Measurements from ENCODE around the gene B3GNT5.

DNA sequence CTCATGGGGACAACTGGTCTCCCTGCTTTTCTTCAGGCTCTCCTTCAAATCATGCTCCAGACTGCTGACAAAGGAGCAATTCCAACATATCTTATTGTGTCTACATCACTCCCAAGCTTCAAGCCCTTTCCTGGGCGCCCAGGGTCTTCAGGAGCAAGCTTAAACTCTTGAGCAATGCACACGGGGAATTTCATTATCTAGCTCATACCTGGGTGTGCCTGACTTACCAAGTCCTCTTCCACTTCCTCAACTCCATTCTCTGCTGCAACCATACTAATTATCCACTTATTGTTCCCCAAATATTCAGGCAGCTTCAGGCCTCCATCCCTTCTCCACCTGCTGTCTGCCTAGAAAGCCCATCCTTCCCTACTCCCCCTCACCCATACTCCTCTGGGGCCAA lies 50.6 kb downstream of the B3GNT5 start:
- TF ChIP-seq CTCF (IDR thresholded peaks at IDR 0.05), result no peak
- no peak for TF ChIP-seq POLR2A (IDR thresholded peaks at IDR 0.05)

Measured in body of pancreas (tissue), 4 donors.